HG02642 (cell line): ENCODE data around the gene CD58.

Experiments
- ATAC-seq: cut with Tn5 transposase; IDR thresholded peaks from one replicate; pipeline ENCODE4 v1.9.1; 2021; ENCODE audit warnings: mild to moderate bottlenecking; ENCODE audit not compliant: unreplicated experiment, poor library complexity

CD58 gene

DNA sequence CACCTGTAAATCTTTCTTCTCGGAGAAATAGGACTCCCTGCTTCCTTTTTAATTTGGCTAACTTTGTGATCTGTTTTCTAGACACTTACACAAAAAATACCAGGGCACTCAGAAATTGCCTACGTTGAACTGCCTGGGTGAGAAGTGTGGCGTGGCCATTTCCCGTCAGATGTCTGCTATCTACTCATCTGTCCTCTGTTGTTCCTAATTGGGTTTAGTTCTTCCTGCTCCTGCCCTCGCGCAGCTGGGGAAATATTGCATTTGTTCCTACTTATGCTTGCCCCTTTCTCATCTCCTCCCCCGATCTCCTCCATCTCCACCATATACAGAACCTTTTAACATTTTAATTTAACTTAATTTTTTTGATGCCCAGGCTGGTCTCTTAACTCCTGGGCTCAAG lies 55.1 kb downstream of the CD58 start:
- ATAC-seq: no peak

DNA sequence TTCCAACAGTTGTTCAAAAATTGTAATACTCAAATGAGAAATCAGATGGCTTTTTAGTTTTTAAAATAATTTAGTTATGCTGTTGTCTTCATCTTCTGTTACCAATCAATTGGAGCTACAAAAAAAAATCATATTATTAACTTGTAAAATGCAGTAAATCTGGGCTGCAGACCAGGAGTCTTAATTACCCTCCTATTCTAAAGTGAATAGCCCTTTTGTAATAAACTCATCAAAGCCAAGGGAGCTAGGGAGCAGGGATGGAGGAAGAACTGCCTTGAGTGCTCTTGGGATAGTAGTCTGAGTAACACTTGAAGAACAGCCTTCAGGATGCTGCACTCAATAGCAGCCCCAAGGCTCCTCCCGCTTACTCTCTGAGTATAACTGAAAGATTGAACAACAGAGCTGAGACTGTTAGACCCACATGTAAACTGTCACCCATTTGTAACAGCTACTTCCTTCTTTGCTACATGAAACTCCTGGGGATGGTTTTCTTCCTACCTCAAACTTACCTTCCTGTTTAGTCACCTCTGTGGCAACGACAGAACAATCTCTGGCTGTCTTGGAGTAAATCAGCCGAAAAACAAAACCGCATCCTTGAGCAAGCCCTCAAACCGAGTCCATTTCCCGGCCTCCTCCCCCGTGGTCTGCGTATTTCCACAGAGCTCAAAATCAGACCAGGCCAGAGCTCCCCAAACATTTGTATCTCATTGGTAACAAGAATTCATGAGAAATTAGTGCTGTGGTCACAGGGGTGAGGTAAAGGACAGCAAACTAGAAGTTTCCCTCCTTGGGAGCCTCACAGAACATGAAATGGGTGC lies 55.9 kb downstream of the CD58 start:
- peak; percentile 77 for ATAC-seq

DNA sequence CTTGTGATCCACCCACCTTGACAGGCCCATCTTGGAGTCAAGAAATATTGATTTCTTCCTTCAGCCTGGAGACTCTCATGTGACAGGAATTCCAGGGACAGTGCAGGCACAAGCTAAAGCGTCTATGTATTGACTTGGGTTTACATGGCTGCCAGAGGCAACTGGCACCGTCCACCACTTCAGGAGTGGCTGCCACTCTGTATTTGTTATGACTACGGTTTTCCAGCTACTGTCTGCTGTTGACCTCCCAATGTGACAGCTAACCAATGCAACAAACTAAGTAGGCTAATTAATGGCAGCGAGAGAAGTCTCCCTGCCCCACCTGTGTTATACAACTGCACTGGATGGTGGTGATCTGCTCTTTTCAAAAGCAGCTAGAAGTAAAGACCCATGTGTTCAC lies 56.9 kb downstream of the CD58 start:
- no peak for ATAC-seq

DNA sequence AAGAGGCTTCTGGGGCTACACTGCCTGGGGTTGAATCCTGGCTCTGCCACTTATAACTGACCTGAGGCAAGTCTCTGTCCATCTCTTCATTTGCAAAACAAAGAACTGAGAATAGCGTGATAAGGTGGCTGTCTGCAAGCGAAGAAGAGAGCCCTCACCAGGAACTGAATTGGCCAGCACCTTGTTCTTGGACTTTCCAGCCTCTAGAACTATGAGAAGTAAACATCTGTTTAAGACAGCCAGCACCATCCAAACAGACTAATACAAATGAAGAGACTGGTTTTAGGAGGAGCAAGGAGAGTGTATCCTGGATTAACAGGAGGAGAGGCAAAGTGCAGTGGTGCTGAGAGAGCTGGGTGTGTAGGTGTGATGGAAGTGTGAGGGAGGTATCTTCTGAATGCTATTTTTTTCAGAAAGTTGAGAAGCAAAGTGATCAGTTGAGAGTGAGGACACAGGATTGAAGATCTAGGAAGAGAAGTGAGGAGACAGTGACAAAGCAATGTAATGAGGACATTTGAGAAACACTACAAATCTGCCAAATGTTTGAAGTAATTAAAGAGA lies 59.3 kb downstream of the CD58 start:
- ATAC-seq: no peak

DNA sequence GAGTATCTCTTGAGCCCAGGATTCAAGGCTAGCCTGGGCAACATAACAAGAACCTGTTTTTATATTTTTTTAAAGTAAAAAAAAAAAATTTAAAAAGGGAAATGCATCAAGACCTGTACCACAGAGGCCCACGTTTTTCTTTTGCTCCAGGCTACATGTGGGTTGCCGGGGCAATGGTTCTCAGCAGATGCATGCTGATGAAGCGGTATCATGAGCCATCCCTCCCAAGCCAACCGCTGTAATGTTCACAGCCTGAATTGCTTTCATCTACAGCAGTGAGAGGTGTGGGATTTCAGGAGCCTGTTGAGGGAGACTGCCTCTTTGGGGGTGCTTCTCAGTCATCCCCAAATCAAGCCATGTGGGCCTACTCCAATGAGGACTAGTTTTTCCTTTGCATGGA lies 60.5 kb downstream of the CD58 start:
- ATAC-seq: no peak

DNA sequence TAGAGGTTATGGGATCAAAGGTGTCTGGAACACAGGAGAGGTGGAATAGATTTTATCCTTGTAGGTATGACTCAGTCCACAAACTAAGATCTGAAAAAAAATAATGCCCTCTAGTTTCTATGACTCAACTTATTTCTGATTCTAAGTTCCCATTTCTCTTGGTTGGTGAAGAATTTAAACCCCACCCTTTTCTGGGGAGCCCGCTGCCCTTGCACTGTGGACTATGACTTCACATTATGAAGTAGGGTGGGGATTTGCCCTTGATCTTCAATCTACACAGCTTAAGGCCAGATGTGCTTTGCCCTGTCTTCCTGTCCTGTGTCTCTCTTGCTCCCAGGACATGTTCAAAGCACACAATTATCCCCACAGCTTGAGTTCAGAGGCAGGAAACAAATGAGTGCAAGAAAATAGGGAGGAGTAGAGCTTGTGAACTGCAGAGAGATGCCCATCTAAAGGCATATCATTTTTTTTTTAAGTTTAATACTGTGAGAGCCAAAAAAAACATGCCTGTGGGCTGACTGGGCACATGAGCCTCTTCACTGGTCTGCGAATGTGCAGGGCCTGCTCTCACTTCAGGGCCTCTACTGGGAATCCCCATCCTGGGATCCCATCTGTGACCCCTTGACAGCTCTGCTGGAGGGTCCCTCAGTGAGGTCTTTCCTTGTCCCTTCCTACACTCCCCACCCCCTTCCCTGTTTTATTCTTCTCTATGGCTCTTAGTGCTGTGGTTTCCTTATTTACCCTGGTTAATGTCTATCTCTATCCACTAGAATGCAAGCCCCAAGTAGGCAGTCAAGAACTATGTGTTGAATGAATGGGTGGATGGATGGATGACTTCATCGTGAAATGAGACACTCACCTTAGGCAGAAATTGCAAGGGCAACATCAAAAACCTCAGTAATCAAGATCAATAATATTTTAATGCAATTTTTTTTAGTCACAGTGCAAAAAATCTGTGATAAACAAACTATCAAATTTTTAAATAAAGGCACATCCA lies 61.5 kb downstream of the CD58 start:
- peak; percentile 44 for ATAC-seq

DNA sequence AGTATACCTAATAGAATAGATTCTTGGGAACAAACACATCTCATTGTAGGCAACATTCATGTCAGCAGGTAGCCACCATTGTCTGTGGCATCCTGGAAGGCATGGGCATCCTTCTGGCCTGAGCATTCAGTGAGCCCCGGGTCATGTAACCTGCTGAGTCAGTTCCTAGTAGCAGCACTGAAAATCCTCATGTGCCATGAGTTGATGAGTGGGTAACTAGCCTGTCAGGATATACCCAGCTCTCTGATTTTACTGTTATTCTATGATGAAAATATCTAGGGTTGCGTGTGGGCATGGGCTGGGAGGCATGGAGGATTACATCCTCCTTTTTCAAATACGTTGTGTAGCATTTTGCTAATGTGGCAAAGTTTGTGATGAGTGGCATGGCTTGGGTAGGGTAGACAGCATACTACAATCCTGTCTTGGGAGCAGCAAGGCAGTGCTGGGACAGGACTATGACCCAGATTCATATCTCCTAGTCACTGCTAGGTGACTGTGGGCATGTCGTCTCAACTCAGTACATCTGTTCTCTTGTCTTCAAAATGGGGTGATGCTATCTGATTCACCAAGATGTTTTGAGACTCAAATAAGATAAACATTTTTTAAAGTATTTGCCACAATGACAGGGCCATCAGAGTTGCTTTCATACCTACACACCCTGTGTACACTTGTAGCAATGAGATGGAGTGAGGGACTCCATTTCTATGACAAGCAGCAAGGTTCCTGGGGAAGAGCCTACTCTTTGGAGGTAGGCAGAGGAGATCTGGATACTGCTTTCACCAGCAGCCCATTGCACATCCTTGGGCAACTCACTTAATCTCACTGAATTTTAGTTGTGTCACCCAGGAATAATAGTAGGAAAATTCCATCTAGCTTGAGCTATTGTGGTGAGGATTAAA lies 62.5 kb downstream of the CD58 start:
- peak; percentile 1 for ATAC-seq

DNA sequence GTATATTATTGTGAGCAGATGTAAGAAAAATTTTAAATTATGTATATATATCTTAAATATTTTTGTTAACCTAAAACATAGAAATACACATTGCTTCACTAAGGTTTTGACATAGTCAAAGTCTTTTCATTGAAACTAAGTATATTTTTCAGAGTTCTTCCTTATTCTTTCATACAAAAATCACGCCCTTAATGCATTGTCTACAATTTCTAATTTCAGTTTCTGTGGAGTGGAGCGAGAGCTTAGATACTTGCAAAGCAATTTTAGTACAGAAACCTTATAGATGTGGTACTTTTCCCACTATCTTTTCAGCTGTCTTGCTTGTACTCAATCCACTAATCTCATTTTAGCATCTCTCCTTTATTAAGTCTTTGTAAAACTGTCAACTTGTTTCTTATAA lies 63.2 kb downstream of the CD58 start:
- no peak for ATAC-seq

DNA sequence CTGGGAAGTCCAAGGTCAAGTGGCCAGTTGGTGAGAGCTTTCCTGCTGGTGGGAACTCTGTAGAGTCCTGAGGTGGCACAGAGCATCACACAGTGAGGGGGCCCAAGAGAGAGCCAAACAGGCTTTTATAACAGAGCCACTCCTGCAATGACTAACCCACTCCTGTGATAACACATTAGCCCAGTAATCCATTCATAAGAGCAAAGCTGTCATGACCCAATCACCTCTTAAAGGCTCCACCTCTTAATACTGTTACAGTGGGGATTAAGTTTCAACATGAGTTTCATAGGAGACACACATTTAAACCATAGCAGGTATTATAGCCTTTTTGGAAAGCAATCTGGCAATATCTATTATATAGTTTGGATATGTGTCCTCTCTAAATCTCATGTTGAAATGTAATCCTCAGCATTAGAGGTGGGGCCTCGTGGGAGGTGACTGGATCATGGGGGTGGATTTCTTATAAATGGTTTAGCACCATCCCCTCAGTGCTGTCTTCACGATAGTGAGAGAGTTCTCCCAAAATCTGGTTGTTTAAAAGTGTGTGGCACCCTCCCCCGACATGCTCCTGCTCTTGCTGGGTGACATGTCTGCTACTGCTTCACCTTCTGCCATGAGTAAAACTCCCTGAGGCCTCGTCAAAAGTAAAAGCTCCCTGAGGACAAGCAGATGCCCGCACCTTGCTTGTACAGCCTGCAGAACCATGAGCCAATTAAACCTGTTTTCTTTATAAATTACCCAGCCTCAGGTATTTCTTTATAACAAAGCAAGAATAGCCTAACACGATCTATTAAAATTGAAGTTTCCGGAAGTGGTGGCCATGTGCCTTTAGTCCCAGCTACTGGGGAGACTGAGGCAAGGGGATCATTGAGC lies 64.5 kb downstream of the CD58 start:
- ATAC-seq: no peak

DNA sequence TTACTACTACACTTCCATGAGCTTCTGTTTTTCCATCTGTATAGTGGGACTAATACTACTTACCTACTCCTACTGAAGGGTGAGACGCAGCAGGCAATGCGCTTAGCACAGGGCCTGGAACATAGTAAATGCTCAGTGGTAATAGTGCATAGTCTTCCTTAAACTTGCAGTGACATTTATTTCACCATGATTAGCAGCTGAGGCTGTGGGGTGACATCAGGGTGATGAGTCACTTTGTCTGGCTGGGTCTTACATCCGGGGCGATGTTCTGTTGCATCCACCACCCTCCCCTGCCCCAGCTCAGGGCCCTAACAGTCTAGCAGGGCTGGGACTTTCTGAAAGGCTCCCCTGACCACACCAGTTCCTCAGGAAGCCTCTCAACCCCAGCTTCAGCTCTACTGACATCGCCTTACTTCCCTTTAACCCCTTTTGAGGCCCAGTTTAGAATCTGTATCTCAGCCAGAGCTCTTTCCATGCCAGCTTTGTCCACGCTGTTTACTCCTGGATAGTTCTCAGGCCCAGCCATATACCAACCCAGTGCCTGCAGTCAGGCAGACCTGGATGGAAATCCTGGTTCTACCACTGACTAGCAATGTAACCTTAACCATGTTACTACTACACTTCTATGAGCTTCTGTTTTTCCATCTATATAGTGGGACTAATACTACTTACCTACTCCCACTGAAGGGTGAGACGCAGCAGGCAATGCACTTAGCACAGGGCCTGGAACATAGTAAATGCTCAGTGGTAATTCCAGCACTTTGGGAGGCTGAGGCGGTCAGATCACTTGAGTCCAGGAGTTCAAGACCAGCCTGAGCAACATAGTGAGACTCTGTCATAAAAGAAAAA lies 66.3 kb downstream of the CD58 start:
- ATAC-seq: peak; percentile 90

DNA sequence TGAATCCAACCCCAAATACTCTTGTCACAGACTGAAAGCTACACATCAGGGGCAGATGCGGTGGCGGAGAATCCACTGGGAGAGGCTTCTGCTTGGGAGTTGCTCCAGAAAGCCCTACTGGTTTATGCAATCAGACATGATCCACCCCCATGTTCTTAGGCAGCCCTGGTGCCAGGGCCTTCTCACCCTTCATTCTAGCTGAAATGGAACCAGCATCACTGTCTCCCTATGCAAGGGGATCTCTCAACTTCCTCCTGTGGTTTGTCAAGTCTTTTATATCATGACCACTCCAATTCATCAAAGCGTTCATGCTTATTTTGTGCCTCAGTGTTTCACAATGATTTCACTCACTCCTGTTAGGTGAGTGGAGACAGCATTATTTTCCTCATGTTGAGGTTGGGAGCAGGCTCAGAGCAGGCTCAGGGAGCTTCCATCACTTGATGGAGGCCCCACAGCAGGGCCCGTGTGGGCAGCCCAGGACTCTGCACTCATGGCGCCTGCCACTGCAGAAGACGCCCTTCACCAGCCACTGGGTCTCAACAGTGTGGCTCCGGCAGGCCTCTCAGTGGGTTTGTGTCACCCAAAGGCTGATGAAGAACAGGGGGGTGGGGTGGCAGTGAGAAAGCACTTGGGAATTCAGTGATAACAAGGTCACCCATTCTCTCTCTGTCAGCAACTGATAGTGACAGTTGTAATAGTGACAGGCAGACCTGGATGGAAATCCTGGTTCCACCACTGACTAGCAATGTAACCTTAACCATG lies 67.1 kb downstream of the CD58 start:
- no peak for ATAC-seq

DNA sequence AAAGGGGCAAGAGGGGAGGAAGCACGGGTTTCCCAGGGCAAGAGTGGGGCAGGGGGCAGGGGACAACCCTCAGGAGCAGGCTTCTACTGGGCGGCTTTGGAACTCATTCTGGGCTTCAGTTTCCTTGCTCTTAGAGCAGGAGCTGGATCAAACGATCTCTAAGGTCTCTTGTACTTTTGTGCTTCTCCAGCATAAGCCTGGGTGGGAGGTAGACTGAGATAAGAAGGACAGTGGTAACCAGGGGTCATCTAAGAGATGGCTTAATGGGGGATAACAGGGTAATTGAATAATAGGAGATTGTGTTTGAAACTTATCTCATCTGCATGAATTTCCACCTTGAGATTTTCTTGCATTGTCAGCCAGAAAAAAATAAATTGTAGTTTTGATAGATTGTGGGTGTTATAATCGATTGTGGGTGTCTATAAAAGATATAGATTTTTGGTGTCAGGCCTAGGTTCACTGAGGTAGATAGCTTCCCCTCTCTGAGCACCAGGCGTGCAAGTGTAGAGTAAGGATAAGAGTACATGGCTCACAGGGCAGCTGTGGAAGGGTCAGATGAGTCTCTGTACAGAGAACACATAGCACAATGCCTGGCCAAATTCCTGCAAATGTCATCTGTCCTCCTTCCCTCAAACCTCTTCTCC lies 68.0 kb downstream of the CD58 start:
- ATAC-seq: no peak

DNA sequence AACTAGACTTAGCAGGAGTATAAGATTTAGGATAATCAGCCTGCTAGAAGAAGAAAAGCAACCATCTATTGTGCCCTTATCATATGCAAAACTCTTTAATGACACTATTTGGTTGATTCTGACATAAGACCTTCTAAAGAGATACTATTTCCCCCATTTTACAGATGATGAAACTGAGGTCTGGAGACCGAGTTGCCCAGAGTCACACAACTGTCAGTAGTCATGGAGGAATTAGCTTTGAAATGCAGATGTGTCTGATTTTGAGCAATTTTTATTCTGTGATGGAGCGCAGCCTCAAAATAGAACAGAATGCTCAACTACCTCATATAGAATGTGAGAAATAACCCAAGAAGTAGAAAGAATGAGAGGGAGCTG lies 69.0 kb downstream of the CD58 start:
- no peak for ATAC-seq

DNA sequence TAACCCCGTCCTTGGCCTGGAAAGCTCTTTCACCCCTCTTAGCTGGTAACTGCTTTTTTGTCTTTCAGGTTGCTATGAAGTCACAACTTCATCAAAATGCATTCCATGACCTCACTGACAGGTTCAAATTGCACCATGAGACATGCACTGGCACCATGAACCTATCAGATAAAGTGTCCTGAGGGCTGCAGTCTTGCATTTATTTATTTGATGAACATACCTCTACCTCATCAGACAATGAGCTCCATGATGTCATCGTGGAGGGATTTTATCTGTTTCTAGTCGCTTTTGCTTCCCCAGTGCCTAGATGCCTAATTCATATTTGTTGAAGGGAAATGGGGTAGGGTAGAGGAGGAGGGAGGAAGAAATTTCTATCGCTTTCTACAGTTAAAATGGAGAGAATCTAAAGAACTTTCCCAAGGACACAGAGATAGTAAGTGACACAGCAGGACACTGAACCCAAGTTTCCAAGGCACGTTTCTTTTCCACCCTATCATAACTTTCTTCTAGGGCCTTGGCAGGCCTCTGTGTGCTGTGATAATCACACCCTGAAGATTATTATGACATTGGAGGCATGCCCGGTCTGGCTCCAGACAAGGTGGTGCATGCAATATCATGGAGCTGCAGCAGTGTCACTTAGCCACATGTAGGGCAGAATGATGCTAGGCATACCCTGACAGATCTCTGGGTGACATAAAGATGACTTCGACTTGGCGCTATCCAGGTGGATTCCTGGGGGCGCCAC lies 69.5 kb downstream of the CD58 start:
- ATAC-seq: no peak

DNA sequence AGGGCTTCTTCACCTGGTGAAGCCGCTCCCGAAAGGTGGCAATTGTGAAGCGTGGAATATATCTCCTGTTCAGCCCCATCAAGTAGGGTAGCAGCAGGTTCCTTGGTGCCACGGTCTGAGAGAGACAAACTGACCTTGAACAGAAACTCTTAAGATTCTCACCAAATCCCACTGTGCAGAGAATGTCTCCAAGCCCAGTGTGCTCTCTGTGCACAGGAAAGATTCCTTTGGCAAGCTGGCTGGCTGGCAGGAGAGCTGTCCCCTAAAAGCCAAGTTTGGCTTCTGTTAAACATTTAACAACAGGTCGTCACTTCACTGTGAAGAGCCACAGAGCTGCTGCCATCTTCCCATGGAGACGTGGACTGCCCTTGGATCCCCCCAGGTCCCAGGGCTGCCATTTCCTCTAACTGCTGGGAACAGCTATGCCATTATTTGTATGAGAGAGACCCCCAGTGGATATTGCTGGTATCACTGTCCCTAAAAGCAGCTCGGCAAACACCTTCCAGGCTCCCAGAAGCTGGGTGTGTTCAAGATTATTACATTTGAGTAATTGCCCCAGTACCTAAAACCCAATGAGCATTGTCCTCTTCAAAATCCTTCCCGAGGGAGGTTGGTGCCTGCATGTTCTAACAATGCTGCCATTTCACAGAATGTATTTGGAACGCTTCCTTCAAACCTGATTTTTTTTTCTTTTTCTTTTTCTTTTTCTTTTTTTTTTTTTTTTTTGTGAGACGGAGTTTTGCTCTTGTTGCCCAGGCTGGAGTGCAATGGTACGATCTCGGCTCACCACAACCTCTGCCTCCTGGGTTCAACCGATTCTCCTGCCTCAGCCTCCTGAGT lies 71.8 kb downstream of the CD58 start:
- ATAC-seq: no peak

DNA sequence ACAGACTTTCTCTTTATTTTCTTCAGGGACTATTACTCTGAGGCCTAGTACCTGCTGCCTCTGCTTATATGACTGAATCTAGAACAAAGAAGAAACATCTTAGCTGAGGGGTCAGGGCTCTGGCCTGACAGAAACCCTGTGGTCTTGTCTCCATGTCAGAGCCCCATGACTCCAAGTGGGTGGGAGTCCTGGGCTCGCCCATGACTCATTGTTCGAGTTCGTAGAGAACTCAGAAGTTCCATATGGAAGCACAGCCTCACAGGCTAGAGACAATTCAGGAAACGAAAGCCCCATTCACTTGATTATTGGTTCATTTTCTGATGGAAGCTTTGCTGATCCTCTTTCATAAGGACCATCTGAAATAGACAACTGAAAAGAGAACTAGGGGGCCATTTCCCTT lies 73.2 kb downstream of the CD58 start:
- no peak for ATAC-seq
